GM18873 (cell line): ENCODE measurements around the gene CABP5.
"Not testable (repeated sequence)": the region's sequence is repeated elsewhere in the genome, so short reads cannot be mapped to it uniquely, and the experiment has no call there.

Experiments used
- ATAC-seq: cut with Tn5 transposase; IDR thresholded peaks from one replicate; pipeline ENCODE4 v1.9.1; 2021; ENCODE audit warnings: mild to moderate bottlenecking, moderate library complexity, moderate number of reproducible peaks; ENCODE audit not compliant: unreplicated experiment, low FRiP score

Gene CABP5

DNA sequence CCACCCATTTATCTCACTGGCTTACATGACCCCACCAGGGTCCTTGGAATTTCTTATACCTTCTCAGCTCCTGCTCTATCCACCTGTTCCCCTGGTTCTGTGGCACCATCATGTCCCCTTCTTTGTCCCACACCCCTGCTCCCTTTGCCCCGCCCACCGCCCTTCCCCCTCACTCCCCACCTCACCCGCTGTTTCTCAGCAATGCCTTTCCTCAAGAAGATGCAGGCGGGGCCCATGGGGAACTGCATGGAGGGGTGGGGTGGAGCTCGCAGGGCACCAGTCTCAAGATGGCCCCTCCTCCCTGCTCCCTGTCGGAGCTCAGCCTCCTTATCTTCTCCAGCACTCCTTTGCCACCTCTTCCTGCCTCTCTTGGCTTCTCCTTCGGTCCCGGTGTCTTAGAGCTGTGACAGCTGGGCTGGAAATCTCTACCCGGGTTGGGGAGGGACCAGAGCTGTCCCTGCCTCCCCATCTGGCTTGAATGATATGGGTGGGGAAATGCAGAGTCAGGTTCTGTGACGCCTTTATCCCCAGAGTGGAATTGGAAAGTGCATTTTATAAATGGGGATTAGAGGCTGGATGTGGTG lies at the start of gene CABP5:
TSS of gene CABP5 (minus strand) at position 405 of the 584 bp plus-strand sequence. CDS start at position 248, 157 bp downstream.
- ATAC-seq = no peak

- ATAC-seq = not testable (repeated sequence)
Observed at GRCh38 chr19:48091111-48091718, 47.3 kb upstream of the CABP5 start.

DNA sequence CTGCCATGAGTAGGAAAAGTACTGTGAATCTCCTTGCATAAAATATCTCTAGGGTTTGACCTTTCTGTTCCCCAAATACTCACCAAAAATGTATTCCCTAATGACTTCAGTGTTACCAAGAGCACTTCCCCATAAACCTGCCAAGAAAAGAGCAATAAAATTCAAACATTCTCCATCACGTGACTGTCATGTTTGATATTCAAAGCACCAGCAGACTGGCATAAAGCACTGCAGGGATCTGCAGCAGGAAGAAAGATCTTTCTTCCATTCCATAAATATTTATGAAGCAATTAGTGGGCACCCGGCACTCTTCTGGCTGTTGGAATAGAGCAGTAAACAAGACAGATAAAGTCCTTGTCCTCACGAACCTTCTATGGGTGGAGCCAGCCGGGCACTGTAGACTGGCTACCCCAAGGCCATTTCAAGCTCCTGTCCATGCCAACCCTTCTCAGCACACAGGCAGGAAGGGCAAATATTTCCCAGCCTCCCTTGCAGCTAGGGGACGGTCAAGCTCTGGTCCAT lies 46.5 kb upstream of the CABP5 start:
- ATAC-seq = no peak

GRCh38 chr19:48088991-48089390 lies 45.1 kb upstream of the CABP5 start:
- ATAC-seq = not testable (repeated sequence)

DNA sequence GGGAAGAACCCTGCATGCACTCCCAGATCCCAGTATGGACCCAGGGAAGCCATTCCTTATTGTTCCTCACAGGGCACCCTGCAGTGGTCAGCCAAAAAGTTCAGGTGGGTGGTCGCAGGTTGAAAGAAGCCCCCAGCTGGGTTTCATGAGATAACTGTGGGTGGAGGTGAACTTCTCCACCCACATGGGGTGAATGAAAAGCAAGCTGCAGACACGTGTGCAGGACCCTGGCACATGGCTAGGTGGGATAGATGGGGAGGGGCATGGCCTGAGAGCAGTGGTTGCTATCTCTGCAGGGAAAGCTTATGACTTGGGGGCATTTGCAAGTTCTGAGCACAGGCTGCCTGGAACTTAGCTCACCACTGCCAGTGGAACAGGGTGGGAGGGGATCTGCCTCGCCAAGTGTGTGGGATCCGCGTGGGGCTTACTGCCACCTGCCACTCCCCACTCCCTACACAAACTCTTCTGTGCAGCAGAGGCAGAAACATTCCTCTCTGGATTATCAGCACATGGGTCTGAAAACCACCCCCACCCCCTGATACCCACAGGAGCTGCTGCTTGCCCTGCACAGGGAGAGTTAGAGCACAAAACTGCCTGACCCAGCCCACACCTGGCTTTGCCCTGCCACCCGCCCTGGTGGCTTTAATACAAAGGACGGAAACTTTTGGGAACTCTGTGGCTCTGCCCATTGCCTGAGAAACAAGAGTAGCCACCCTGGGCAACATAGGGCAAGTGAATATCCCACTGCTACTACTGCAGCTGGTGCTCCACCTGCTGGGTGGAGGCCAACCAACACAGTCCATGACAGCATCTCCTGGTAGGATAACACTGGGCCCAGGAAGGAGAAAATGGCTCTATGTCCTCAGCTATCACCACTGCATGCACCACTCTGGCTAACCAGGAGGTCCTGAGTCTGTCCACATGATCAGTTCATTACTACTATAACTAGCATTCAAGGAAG lies 42.3 kb upstream of the CABP5 start:
- no peak for ATAC-seq

DNA sequence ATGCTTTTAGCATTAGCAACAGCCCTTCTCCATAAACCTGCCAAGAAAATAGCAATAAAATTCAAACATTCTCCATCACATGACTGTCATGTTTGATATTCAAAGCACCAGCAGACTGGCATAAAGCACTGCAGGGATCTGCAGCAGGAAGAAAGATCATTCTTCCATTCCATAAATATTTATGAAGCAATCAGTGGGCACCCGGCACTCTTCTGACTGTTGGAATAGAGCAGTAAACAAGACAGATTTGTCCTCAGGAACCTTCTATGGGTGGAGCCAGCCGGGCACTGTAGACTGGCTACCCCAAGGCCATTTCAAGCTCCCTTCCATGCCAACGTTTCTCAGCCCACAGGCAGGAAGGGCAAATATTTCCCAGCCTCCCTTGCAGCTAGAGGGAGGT lies 41.2 kb upstream of the CABP5 start:
- no peak for ATAC-seq

GRCh38 chr19:48081106-48081505 lies 37.2 kb upstream of the CABP5 start:
- no peak for ATAC-seq

DNA sequence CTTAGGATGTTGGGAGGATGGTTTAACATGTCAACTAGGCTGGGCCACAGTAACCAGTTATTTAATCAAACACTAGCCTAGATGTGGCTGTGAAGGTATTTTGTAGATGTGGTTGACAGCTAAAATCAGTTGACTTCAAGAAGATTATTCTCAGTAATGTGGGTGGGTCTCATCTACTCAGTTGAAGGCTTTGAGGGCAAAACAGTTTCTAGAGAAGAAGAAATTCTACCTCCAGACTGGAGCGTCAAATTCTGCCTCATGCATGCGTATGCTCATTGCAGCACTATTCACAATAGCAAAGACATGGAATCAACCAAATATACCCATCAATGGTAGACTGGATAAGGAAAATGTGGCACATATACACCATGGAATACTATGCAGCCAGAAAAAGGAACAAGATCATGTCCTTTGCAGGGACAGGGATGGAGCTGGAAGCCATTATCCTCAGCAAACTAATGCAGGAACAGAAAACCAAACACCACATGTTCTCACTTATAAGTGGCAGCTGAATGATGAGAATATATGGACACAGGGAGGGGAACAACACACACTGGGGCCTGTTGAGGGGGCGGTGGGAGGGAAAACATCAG lies 26.4 kb upstream of the CABP5 start:
- ATAC-seq = not testable (repeated sequence)

- no peak for ATAC-seq
Observed at GRCh38 chr19:48069435-48069834, 25.6 kb upstream of the CABP5 start.

GRCh38 chr19:48064509-48064908 lies 20.6 kb upstream of the CABP5 start:
- no peak for ATAC-seq

- ATAC-seq = no peak
Observed at GRCh38 chr19:48061401-48062344, 17.8 kb upstream of the CABP5 start.

- no peak for ATAC-seq
Observed at GRCh38 chr19:48060381-48060780, 16.5 kb upstream of the CABP5 start.

- ATAC-seq = no peak
Observed at GRCh38 chr19:48059331-48059730, 15.5 kb upstream of the CABP5 start.

DNA sequence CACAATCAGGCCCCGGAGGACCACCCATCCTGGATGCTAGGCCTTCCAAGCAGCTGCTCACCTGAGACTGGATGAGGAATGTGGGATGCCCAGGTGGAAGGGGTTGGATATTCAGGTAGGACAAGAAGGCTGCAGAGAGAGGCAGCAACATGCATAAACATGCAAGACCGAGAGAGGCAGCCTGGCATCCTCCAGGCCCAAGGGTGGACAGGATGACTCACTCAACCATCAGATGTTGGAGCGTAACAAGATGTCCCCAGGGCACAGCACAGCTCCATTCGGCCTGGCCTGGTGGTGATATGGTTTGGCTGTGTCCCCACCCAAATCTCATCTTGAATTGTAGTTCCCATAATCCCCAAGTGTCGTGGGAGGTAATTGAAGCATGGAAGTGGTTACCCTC lies 10.0 kb upstream of the CABP5 start:
- ATAC-seq = no peak

- ATAC-seq = no peak
Observed at GRCh38 chr19:48053076-48053475, 9.2 kb upstream of the CABP5 start.

DNA sequence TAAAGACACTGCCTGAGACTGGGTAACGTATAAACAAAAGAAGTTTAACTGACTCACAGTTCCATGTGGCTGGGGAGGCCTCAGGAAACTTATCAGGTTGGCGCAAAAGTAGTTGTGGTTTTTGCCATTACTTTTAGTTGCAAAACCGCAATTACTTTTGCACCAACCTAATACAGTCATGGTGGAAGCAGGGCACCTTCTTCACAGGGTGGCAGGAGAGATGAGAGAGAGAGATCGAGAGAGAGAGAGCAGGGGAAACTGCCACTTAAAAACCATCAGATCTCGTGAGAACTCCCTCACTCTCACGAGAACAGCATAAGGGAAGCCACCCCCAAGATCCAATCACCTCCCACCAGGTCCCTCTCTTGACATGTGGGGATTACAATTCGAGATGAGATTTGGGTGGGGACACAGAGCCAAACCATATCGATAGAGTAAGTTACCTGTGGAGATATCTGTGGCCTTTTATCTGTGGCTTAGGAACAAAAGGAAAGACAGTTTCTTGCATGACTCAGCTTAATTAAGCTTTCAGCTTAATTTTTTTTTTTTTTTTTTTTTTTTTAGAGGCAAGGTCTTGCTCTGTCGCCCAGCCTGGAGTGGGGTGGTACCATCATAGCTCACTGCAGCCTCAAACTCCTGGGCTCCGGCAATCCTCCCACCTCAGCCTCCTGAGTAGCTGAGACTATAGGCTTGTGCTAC lies 7.6 kb upstream of the CABP5 start:
- ATAC-seq = no peak

DNA sequence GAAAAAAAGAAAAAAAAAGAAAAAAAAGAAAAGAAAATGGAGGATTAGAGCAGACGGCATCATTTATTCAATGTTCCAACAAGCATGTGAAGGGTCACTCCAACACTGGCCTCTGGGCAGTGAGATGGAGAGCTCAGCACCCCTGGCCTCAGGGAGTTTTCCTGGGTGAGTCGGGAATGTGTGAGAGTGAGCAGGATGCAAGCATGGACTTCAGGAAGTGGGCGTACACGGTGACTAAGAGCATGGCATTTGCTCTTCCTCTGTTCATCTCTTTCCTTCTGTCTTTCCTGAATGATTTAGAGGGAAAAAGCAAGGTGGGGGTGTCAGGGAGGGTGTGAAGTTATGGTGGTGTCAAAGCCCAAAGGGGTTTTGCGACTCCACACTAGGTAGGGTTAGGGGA lies 682 bp upstream of the CABP5 start:
- ATAC-seq = no peak

DNA sequence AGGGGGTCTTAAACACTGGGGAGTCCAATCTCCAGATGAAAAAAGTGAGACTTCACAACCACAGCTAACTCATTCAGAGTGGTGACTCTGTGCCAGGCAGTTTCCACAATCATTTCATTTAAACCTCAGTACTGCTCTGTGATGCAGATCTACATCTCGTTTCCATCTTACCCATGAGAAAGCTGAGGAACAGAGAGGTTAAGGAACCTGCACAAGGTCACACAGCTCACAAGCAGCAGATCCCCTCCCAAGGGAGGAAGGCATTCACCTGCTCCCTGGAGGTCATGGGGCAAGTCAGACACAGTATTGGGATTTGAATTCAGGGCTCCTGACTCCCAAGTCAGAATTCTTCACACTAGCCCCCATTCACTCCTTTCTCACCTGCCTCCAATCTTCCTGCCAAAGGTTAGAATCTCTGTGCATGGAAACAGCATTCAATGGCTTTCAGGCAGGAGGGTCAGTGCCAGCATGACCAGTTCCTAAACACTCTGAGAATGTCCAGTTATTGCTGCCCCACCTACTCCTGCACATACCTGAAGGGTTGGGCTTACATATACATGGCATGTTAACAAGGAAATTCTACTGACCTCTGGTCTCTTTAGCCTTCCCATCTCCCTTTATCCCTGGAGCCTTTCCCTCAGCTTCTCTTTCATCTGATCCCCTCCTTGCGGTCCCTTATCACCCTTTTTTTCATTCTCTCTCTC lies 1.9 kb downstream of the CABP5 start:
- ATAC-seq = no peak
